Heart left ventricle (tissue), 13 donors: Measurements from ENCODE around the gene SRP68.

ENCODE experiments used
- POLR2A ChIP-seq, 2 donors: fragments of 450-650 bp; IDR thresholded peaks; one replicate each; pipeline ENCODE4 v1.6.1; 2017; ENCODE audit warnings: antibody characterized with exemption in 2 of 2, mild to moderate bottlenecking in 2 of 2, moderate library complexity in 2 of 2
- TF ChIP-seq, protein P1 (sequence below), 12 donors: fragments of 200-600 bp; sonication (generic) in 4 of 12; IDR thresholded peaks; one replicate each; pipeline versions ENCODE4 v1.5.0 to v1.8.0; 2018 to 2022; ENCODE audit warnings: antibody characterized with exemption in 12 of 12, mild to moderate bottlenecking in 5 of 12
- donor health status: ischemic (EF 13 %, LVEDD 7.1; RV severe dilation, severe dysfunction).
- donor health status: DM: no; HTN: yes; CAD: no.
- donor health status: DM: no; HTN: no; CAD: no.
- donor health status: ischemic (EF 25% LVEDD 6.9; RV normal size, moderate dysfunction).
- donor health status: ischemic (EF 25% LVEDD 5.7; RV mildly dilated, moderate dysfunction).
- donor health status: ischemic (EF 35%, LVEDD 5.7; RV mildly dilated, moderate dysfunction).
- donor health status: nonischemic (EF 11% LVEDD 7.7; RV severe dilation, severe dysfunction).
- donor health status: DM: yes; HTN: yes; CAD: no.
- donor health status: PGD.
- donor health status: ischemic (EF 29% LVEDD 5.4; RV normal size, mild dysfunction).
- donor health status: nonischemic (EF 23%, LVEDD 6.1; RV moderate dilation, normal function).

DNA sequence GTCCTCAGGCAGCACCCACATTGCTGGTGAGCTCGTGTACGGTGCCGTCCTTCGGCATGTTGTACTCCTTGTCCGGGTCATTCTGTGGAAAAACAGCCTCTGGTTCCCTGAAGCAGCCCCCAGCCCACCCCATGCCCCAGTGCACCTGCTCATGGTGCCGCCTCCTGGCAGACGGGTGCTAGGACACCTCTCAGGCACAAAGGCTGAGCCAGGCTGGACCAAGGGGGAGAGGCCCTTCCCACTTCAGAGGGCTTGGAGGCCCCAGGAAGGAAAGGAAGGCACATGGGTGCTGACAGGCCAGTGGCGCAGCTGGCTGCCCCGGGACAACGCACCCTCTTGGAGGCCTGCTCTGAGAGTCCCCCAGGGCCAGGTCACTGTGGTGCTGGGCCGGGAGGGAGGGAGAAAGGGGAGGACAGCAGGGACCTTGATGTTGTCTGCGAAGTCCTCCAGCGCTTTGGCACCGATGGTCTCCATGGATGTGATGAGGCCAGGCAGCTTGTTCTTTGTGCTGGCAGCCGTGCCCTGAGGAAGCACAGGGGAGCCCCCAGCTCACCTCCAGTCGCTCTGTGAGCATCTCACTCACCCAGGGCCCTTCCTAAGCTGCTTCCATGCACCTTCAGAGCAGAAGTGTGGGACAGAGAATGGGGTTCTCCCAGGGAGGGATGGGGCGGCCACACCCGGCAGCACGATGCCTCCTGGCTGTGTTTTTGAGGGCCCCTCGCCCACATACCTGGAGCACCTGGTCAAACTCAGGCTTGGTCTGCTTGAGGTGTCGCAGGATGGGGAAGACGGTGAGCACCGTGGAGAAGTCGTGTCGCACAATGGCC, 15.9 kb upstream of the SRP68 start:
- TF ChIP-seq, protein P1, sequence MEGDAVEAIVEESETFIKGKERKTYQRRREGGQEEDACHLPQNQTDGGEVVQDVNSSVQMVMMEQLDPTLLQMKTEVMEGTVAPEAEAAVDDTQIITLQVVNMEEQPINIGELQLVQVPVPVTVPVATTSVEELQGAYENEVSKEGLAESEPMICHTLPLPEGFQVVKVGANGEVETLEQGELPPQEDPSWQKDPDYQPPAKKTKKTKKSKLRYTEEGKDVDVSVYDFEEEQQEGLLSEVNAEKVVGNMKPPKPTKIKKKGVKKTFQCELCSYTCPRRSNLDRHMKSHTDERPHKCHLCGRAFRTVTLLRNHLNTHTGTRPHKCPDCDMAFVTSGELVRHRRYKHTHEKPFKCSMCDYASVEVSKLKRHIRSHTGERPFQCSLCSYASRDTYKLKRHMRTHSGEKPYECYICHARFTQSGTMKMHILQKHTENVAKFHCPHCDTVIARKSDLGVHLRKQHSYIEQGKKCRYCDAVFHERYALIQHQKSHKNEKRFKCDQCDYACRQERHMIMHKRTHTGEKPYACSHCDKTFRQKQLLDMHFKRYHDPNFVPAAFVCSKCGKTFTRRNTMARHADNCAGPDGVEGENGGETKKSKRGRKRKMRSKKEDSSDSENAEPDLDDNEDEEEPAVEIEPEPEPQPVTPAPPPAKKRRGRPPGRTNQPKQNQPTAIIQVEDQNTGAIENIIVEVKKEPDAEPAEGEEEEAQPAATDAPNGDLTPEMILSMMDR (IDR thresholded peaks at IDR 0.05) = no peak
- TF ChIP-seq POLR2A (IDR thresholded peaks at IDR 0.05) = no peak
